HG03064 (cell line): ENCODE results near the gene TCP11X1.
"Not testable (repeated sequence)": the region's sequence is repeated elsewhere in the genome, so short reads cannot be mapped to it uniquely, and the experiment has no call there.

Experiments
- ATAC-seq: cut with Tn5 transposase; IDR thresholded peaks from one replicate; pipeline ENCODE4 v1.9.1; 2021; ENCODE audit warnings: low read depth; ENCODE audit not compliant: unreplicated experiment

Gene TCP11X1

DNA sequence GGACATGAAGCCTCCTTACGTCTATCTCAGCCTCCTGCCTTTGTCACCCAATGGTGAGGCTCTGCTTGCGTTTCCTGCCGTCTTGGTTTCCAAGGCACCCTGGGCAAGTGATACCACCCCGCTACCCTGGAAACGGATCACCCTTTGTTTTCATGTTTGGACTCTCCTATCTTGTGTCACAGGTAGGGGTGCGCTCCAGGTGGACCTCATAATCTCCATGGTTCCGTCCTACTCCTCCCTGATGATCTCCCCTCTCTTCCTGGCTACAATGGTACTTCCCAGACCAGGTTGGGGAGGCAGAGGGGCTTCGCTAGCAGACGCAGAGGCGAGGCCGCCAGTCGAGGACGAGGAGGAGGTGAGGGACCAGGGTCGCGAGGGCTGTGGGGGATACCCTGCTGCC, at the start of gene TCP11X1:
TSS of gene TCP11X1 (plus strand) at position 316 of the 400 bp plus-strand sequence.
- ATAC-seq, result not testable (repeated sequence)

DNA sequence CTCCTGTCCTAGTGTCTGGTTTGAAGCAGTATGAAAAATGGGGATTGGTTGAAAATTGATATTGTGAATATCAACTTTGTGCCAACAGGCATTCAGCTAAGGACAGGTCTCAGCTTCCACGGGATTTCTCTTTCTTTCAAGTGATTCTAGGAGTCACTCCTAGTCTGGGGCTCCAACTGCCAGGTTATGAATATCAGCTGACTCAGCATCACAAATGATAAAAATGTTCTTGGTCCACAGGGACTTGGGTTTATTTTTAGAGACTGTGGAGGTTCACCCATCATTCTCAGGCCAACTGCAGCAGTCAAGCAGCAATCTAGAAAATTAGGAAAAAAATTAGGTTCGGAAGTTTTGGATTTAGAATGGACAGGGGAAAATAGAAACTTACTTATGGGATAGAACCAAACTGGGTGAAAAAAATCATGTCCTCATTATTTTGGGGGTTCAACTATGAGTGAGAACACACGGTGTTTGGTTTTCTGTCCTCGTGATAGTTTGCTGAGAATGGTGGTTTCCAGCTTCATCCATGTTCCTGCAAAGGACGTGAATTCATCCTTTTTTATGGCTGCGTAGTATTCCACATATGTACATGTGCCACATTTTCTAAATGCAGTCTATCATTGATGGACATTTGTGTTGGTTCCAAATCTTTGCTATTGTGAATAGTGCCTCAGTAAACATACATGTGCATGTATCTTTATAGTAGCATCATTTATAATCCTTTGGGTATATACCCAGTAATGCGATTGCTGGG, 29.0 kb upstream of the TCP11X1 start:
- no peak for ATAC-seq

DNA sequence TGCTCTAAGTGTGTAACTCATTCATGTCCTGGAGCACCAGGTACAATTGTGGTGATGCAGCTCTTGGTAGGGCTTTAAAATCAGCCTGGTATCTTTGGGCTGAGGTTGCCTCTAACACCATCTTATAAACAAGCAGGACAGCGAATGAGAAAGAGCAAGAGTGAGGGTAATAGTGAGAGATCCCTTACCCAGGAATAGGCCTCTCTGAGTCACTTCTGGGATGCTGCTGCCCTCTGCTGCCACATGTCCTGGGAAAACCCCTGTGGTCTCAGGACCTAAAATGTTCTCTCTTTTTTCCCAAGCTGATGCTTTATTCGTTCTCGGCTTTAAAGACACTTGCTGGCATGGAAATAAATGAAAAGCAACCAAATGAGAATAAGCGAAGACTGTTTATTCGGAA, 7.2 kb upstream of the TCP11X1 start:
- not testable (repeated sequence) for ATAC-seq

GRCh38 chrX:102216497-102216896, 1.4 kb downstream of the TCP11X1 start:
- ATAC-seq, result not testable (repeated sequence)

- ATAC-seq, result not testable (repeated sequence)
These were observed 20.6 kb downstream of the TCP11X1 start for GRCh38 chrX:102235678-102236077.

DNA sequence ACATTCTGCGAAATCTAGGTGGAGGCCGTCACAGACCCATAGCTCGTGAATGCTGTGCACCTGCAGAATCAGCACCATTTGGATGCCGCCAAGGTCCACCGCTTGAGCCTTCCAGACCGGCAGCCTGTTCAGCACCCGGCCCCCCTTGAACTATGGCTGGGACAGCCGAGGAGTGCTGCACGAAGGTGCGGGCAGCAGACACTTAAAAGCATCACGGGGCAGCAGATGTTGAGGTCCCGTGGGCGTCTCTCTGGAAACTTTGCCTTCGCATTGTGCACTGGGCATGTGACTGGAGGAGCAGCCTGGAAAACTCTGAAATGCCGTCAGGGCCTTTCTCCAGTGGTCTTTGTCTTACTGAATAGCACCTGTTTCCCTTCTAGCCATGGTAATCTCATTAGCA, 25.2 kb downstream of the TCP11X1 start:
- not testable (repeated sequence) for ATAC-seq

- not testable (repeated sequence) for ATAC-seq
These were observed 31.8 kb downstream of the TCP11X1 start, which contains the start of gene NXF2 for GRCh38 chrX:102246893-102247292. Gene NXF2, plus strand, starts transcription at chrX:102247167. Its CDS starts 59,912 bp downstream, at chrX:102307079.

DNA sequence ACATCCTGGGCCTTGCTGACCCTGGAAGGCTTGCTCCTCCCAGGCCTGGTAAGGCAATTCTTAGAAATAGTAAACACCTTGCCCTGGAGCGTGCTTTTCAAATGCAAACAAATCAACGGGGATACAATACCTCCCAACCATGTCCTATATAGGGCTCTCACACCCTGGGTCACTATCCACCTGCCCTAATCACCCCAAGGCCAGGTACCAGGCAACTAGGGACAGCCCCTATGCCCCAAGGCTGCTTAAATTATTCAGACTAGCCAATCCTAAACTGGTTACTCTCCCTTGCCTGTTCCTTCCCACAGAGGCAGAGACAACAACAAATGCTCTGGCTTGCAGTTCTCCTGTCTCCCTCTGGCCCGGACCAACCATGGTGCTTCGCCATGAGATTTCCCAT, 57.1 kb downstream of the TCP11X1 start:
- ATAC-seq, result not testable (repeated sequence)
